ENCODE measurements around the gene PYGO1.

- no peak for TF ChIP-seq CTCF (IDR thresholded peaks at IDR 0.05)
- no peak for TF ChIP-seq POLR2A (IDR thresholded peaks at IDR 0.05)
These were observed 40.2 kb upstream of the PYGO1 start for GRCh38 chr15:55628369-55628730.

Measured in adrenal gland (tissue), 5 donors.